HCT116 (cell line): Measurements from ENCODE around the gene KIFC1. TPM values are rescaled to one million over a fixed set of nuclear protein-coding genes. Genes with fewer than 3 reads are reported as not detected.

ENCODE experiments used
- ATAC-seq: fragments of 200-7000 bp; cut with Tn5 transposase; 2 replicates; pipeline ENCODE4 v1.9.1; 2020; ENCODE audit warnings: mild to moderate bottlenecking, moderate library complexity
- BruUV-seq: library from RNA; stranded (reverse); fragments of 400-500 nt; replicated peaks from 2 replicates; lab custom pipeline; 2021; lab: Mats Ljungman, UMichigan
- CTCF ChIA-PET: fragments of 300-600 bp; sonication (Branson Sonifier 250); formaldehyde crosslinking; loops from one replicate; lab custom pipeline; 2021; ENCODE audit warnings: antibody characterized with exemption; lab: Charles Lee
- POLR2A ChIA-PET: fragments of 300-600, 350-600 bp; sonication (Branson Sonifier 250); formaldehyde crosslinking; loops from one replicate; lab custom pipeline; 2021; ENCODE audit warnings: antibody characterized with exemption; lab: Charles Lee
- RAD21 ChIA-PET, 2 experiments: fragments of 300-600 bp; sonication (Branson Sonifier 250); formaldehyde crosslinking; loops; one replicate each; lab custom pipeline; 2023; ENCODE audit warnings: low total read pairs in 2 of 2; ENCODE audit not compliant: uncharacterized antibody in 2 of 2, unreplicated experiment in 2 of 2, low non-redundant PET in 1 of 2; lab: Charles Lee
- DNase-seq: peaks from one replicate; pipeline ENCODE4 v3.0.0-alpha.2; 2010; ENCODE audit warnings: low read depth, low spot score
- H2AFZ ChIP-seq: fragments of 200-600 bp; shearing (Covaris generic), sonication (generic); 2 replicates; pipeline ENCODE4 v1.6.1; 2017; ENCODE audit warnings: low read depth, mixed run types, mixed read lengths, antibody characterized with exemption, low read length; ENCODE audit not compliant: poor library complexity, severe bottlenecking
- H3K27ac ChIP-seq: 2 replicates; pipeline ENCODE4 v1.5.1; 2012; ENCODE audit warnings: low read depth, low read length
- H3K27me3 ChIP-seq: fragments of 200-600 bp; sonication (generic); 2 replicates; pipeline ENCODE4 v1.6.1; 2016; ENCODE audit warnings: mixed run types, low read length, mixed read lengths; ENCODE audit not compliant: insufficient read depth
- H3K36me3 ChIP-seq, 2 experiments: fragments of 200-500 bp in 1 of 2; fragments of 200-600 bp in 1 of 2; sonication (Bioruptor generic) in 1 of 2; sonication (generic) in 1 of 2; 2 replicates each; pipeline versions ENCODE4 v1.5.1 to v1.6.1; 2014 to 2016; ENCODE audit warnings: low read length in 2 of 2, inconsistent platforms in 1 of 2, mixed read lengths in 1 of 2, mixed run types in 1 of 2; ENCODE audit not compliant: insufficient read depth in 2 of 2, control insufficient read depth in 1 of 2
- H3K4me1 ChIP-seq, 2 experiments: fragments of 200-600 bp in 1 of 2; sonication (generic) in 1 of 2; 2 replicates each; pipeline versions ENCODE4 v1.5.1 to v1.6.1; 2012 to 2017; ENCODE audit warnings: low read length in 2 of 2, inconsistent platforms in 1 of 2, mild to moderate bottlenecking in 1 of 2, mixed read lengths in 1 of 2, mixed run types in 1 of 2, moderate library complexity in 1 of 2; ENCODE audit not compliant: insufficient read depth in 2 of 2, control insufficient read depth in 1 of 2
- H3K4me2 ChIP-seq: fragments of 200-600 bp; sonication (generic); 2 replicates; pipeline ENCODE4 v1.6.1; 2017; ENCODE audit warnings: mixed run types, low read length, mixed read lengths
- H3K4me3 ChIP-seq, 2 experiments: fragments of 200-600 bp in 1 of 2; sonication (generic) in 1 of 2; replicated peaks in 1 of 2; 2 replicates each; pipeline ENCODE4 v1.5.1; 2011 to 2016; ENCODE audit warnings: low read length in 2 of 2, control low read depth in 1 of 2, low read depth in 1 of 2, mild to moderate bottlenecking in 1 of 2, mixed read lengths in 1 of 2, mixed run types in 1 of 2
- H3K79me2 ChIP-seq: fragments of 200-600 bp; sonication (generic); 2 replicates; pipeline ENCODE4 v1.6.1; 2017; ENCODE audit warnings: mild to moderate bottlenecking, mixed run types, low read length, moderate library complexity, mixed read lengths; ENCODE audit not compliant: insufficient read depth
- H3K9ac ChIP-seq: fragments of 200-600 bp; sonication (generic); 2 replicates; pipeline ENCODE4 v1.6.1; 2016; ENCODE audit warnings: low read length, mixed read lengths
- H3K9me2 ChIP-seq: fragments of 200-600 bp; sonication (generic), shearing (Covaris generic); 2 replicates; pipeline ENCODE4 v1.6.1; 2017; ENCODE audit warnings: mixed run types, mild to moderate bottlenecking, moderate library complexity; ENCODE audit not compliant: insufficient read depth
- H3K9me3 ChIP-seq, 2 experiments: fragments of 200-500 bp in 1 of 2; fragments of 200-600 bp in 1 of 2; sonication (Bioruptor generic) in 1 of 2; sonication (generic) in 1 of 2; 2 replicates each; pipeline ENCODE4 v1.6.1; 2014 to 2017; ENCODE audit warnings: low read length in 2 of 2, mixed read lengths in 2 of 2, inconsistent platforms in 1 of 2, low read depth in 1 of 2, mild to moderate bottlenecking in 1 of 2, mixed run types in 1 of 2, moderate library complexity in 1 of 2; ENCODE audit not compliant: control insufficient read depth in 1 of 2, insufficient read depth in 1 of 2
- H4K20me1 ChIP-seq: fragments of 200-600 bp; sonication (generic), shearing (Covaris generic); 2 replicates; pipeline ENCODE4 v1.6.1; 2017; ENCODE audit warnings: mixed run types, mild to moderate bottlenecking, moderate library complexity; ENCODE audit not compliant: insufficient read depth
- CBX3 ChIP-seq: IDR thresholded peaks from 2 replicates; pipeline ENCODE4 v1.6.1; 2012; ENCODE audit warnings: low read depth
- CEBPB ChIP-seq: IDR thresholded peaks from 2 replicates; pipeline ENCODE4 v1.6.1; 2012; ENCODE audit warnings: low read depth
- ELF1 ChIP-seq: IDR thresholded peaks from 2 replicates; pipeline ENCODE4 v1.6.1; 2012; ENCODE audit warnings: low read depth, borderline replicate concordance
- EZH2 ChIP-seq: fragments of 200-600 bp; sonication (generic); IDR thresholded peaks from 2 replicates; pipeline ENCODE4 v1.6.1; 2017; ENCODE audit warnings: antibody characterized with exemption, mixed run types
- EZH2phosphoT487 ChIP-seq: fragments of 200-600 bp; IDR thresholded peaks from 2 replicates; pipeline ENCODE4 v1.6.1; 2018; ENCODE audit warnings: antibody characterized with exemption, borderline replicate concordance
- JUND ChIP-seq: IDR thresholded peaks from 2 replicates; pipeline ENCODE4 v1.6.1; 2012
- MAX ChIP-seq: IDR thresholded peaks from 2 replicates; pipeline ENCODE4 v1.6.1; 2012
- POLR2A ChIP-seq: IDR thresholded peaks from 2 replicates; pipeline ENCODE4 v1.7.0; 2011; ENCODE audit warnings: borderline replicate concordance; ENCODE audit not compliant: insufficient read depth, insufficient read length; ENCODE audit errors: extremely low read depth
- RAD21 ChIP-seq: IDR thresholded peaks from 2 replicates; pipeline ENCODE4 v1.6.1; 2012; ENCODE audit warnings: low read depth, mild to moderate bottlenecking
- SRF ChIP-seq: IDR thresholded peaks from 2 replicates; pipeline ENCODE4 v1.6.1; 2012; ENCODE audit warnings: low read depth
- ZBTB33 ChIP-seq: IDR thresholded peaks from 2 replicates; pipeline ENCODE4 v1.6.1; 2011; ENCODE audit warnings: mild to moderate bottlenecking, low read length, moderate library complexity; ENCODE audit not compliant: insufficient replicate concordance; ENCODE audit errors: extremely low read depth
- intact Hi-C: fragments of 100-400 bp; cut with micrococcal nuclease; formaldehyde crosslinking; loops from 2 replicates; pipeline ENCODE4 v1.10.0; 2022
- total RNA-seq: library from RNA; stranded (reverse); gene quantifications from one replicate; pipeline ENCODE4 v1.2.1, GENCODE V29; 2021; ENCODE audit not compliant: unreplicated experiment

Gene KIFC1
- total RNA-seq, 1 experiment from 2014 or later: 84.7 TPM

GRCh38 chr6:33455051-33455450, 63.4 kb downstream of the KIFC1 start:
- H3K9me2 ChIP-seq: no peaks in the 10 kb centered on the region
- H3K27ac ChIP-seq: peak overlapping the region; percentile 72
- CTCF ChIA-PET: no interaction called here
- RAD21 ChIA-PET: no interaction called here
- H3K4me2 ChIP-seq: peak overlapping the region; percentile 98
- peak overlapping the region; percentile 95 to 99 for H3K4me3 ChIP-seq
- peaks cover 30% of the 10 kb centered on the region for H3K79me2 ChIP-seq
- peak overlapping the region; percentile 90 for H3K9ac ChIP-seq
- POLR2A ChIA-PET: interaction anchor here (1.2 to 1.9 kb wide), 3 partner anchors 8 to 29 kb away, joined by 5 to 7 read pairs (median 7); no protein-coding TSS in a partner anchor
- no TSS peak for BruUV-seq
- ATAC-seq (no peak), DNase-seq (no peak)
- H3K36me3 ChIP-seq: peaks cover 4 to 14% of the 10 kb centered on the region in 2 experiments; a peak in 3 of 4 replicates
- H2AFZ ChIP-seq: no peak overlapping the region
- TF ChIP-seq POLR2A: no peak
- no peak for TF ChIP-seq EZH2phosphoT487
- TF ChIP-seq EZH2: no peak
- no peak for TF ChIP-seq RAD21
- TF ChIP-seq CEBPB: no peak
- TF ChIP-seq MAX: no peak
- no peak for TF ChIP-seq SRF
- TF ChIP-seq ZBTB33: no peak
- TF ChIP-seq CBX3: no peak
- TF ChIP-seq ELF1: no peak
- TF ChIP-seq JUND: no peak
- intact Hi-C loops: no loop called here
- H3K9me3 ChIP-seq: no peaks in the 10 kb centered on the region
- no peaks in the 10 kb centered on the region for H3K27me3 ChIP-seq
- no peaks in the 10 kb centered on the region for H4K20me1 ChIP-seq
- peaks cover 5 to 11% of the 10 kb centered on the region in 2 experiments; a peak in 3 of 4 replicates for H3K4me1 ChIP-seq
